H9 (cell line): ENCODE measurements around the gene PTGER3. TPM values are rescaled to one million over a fixed set of nuclear protein-coding genes. Genes with fewer than 3 reads are reported as not detected.

Experiments
- DNase-seq: peaks from one replicate; pipeline ENCODE4 v3.0.0-alpha.2; 2017
- H2AFZ ChIP-seq: one replicate; pipeline ENCODE4 v1.6.1; 2013; ENCODE audit warnings: mild to moderate bottlenecking, low read length, control low read depth, moderate library complexity
- H2AK5ac ChIP-seq: 2 replicates; pipeline ENCODE4 v1.6.1; 2013; ENCODE audit warnings: low read length, control low read depth, mixed read lengths; ENCODE audit not compliant: insufficient read length
- H2BK120ac ChIP-seq: one replicate; pipeline ENCODE4 v1.6.1; 2013; ENCODE audit warnings: low read depth, mild to moderate bottlenecking, low read length, control low read depth, inconsistent platforms; ENCODE audit not compliant: poor library complexity, severe bottlenecking
- H2BK12ac ChIP-seq: 2 replicates; pipeline ENCODE4 v1.6.1; 2013; ENCODE audit warnings: low read length, control low read depth, mixed read lengths, low read depth; ENCODE audit not compliant: insufficient read length
- H2BK15ac ChIP-seq: 2 replicates; pipeline ENCODE4 v1.6.1; 2013; ENCODE audit warnings: low read depth, low read length, control low read depth
- H2BK20ac ChIP-seq: one replicate; pipeline ENCODE4 v1.6.1; 2013; ENCODE audit warnings: low read depth, mild to moderate bottlenecking, low read length, control low read depth, inconsistent platforms; ENCODE audit not compliant: poor library complexity, severe bottlenecking
- H2BK5ac ChIP-seq: 2 replicates; pipeline ENCODE4 v1.6.1; 2013; ENCODE audit warnings: low read length, control low read depth, mixed read lengths; ENCODE audit not compliant: insufficient read length
- H3K14ac ChIP-seq: 2 replicates; pipeline ENCODE4 v1.6.1; 2013; ENCODE audit warnings: low read length, control low read depth; ENCODE audit not compliant: insufficient read depth
- H3K18ac ChIP-seq: 2 replicates; pipeline ENCODE4 v1.6.1; 2013; ENCODE audit warnings: low read depth, mild to moderate bottlenecking, mixed read lengths, low read length, control low read depth; ENCODE audit not compliant: insufficient read length
- H3K23ac ChIP-seq: 2 replicates; pipeline ENCODE4 v1.6.1; 2013; ENCODE audit warnings: low read length, control low read depth, mixed read lengths, low read depth; ENCODE audit not compliant: insufficient read length
- H3K23me2 ChIP-seq: 2 replicates; pipeline ENCODE4 v1.6.1; 2013; ENCODE audit warnings: low read depth, mild to moderate bottlenecking, mixed read lengths, low read length, control low read depth; ENCODE audit not compliant: insufficient read length, poor library complexity, severe bottlenecking
- H3K27ac ChIP-seq: 2 replicates; pipeline ENCODE4 v1.5.1; 2013; ENCODE audit warnings: low read length, control low read depth, mixed read lengths, low read depth; ENCODE audit not compliant: insufficient read length
- H3K27me3 ChIP-seq: 2 replicates; pipeline ENCODE4 v1.6.1; 2013; ENCODE audit warnings: low read length, control low read depth, inconsistent platforms; ENCODE audit not compliant: insufficient read depth
- H3K4ac ChIP-seq: 2 replicates; pipeline ENCODE4 v1.6.1; 2013; ENCODE audit warnings: low read depth, mild to moderate bottlenecking, control low read depth, inconsistent platforms, low read length, moderate library complexity
- H3K4me1 ChIP-seq: 2 replicates; pipeline ENCODE4 v1.6.1; 2013; ENCODE audit warnings: low read length, control low read depth, inconsistent platforms; ENCODE audit not compliant: insufficient read depth
- H3K4me2 ChIP-seq: 2 replicates; pipeline ENCODE4 v1.6.1; 2013; ENCODE audit warnings: low read length, control low read depth, mixed read lengths; ENCODE audit not compliant: insufficient read length, insufficient read depth
- H3K56ac ChIP-seq: 2 replicates; pipeline ENCODE4 v1.6.1; 2013; ENCODE audit warnings: low read depth, mild to moderate bottlenecking, mixed read lengths, low read length, control low read depth; ENCODE audit not compliant: insufficient read length
- H3K79me1 ChIP-seq: 2 replicates; pipeline ENCODE4 v1.6.1; 2013; ENCODE audit warnings: low read depth, mild to moderate bottlenecking, moderate library complexity, low read length, control low read depth, inconsistent platforms; ENCODE audit not compliant: insufficient read depth, poor library complexity, severe bottlenecking
- H3K79me2 ChIP-seq: 2 replicates; pipeline ENCODE4 v1.6.1; 2013; ENCODE audit warnings: low read length, control low read depth, inconsistent platforms; ENCODE audit not compliant: insufficient read depth
- H3K9ac ChIP-seq: 2 replicates; pipeline ENCODE4 v1.6.1; 2013; ENCODE audit warnings: low read length, control low read depth, mixed read lengths; ENCODE audit not compliant: insufficient read length; ENCODE audit errors: extremely low read depth
- H3K9me3 ChIP-seq: one replicate; pipeline ENCODE4 v1.6.1; 2013; ENCODE audit warnings: low read depth, low read length, inconsistent platforms; ENCODE audit not compliant: control insufficient read depth
- H3T11ph ChIP-seq: one replicate; pipeline ENCODE4 v1.6.1; 2013; ENCODE audit warnings: mild to moderate bottlenecking, low read length, control low read depth, inconsistent platforms
- H4K20me1 ChIP-seq: one replicate; pipeline ENCODE4 v1.6.1; 2013; ENCODE audit not compliant: control insufficient read depth, insufficient read length, insufficient read depth
- H4K5ac ChIP-seq: 2 replicates; pipeline ENCODE4 v1.6.1; 2013; ENCODE audit warnings: low read depth, mild to moderate bottlenecking, mixed read lengths, low read length, control low read depth; ENCODE audit not compliant: insufficient read length
- H4K8ac ChIP-seq: replicated peaks from 2 replicates; pipeline ENCODE4 v1.6.1; 2013; ENCODE audit warnings: low read length, control low read depth, mixed read lengths, low read depth; ENCODE audit not compliant: insufficient read length
- H4K91ac ChIP-seq: 2 replicates; pipeline ENCODE4 v1.6.1; 2013; ENCODE audit warnings: low read depth, mild to moderate bottlenecking, moderate library complexity, mixed read lengths, low read length, control low read depth; ENCODE audit not compliant: insufficient read length
- H3K27ac Mint-ChIP-seq, 3 experiments: 2 replicates in 2 of 3; 3 replicates in 1 of 3; pipeline ENCODE4 v1.8.0; 2020 to 2021; ENCODE audit warnings: mixed read lengths in 3 of 3, mild to moderate bottlenecking in 1 of 3, moderate library complexity in 1 of 3
- H3K27me3 Mint-ChIP-seq: 2 replicates; pipeline ENCODE4 v1.8.0; 2021; ENCODE audit warnings: low read depth, mild to moderate bottlenecking, moderate library complexity, mixed read lengths
- H3K36me3 Mint-ChIP-seq, 3 experiments: 2 replicates in 2 of 3; 3 replicates in 1 of 3; pipeline ENCODE4 v1.8.0; 2020 to 2021; ENCODE audit warnings: low read depth in 3 of 3, mixed read lengths in 3 of 3; ENCODE audit not compliant: insufficient read depth in 1 of 3
- H3K4me1 Mint-ChIP-seq, 2 experiments: 2 replicates each; pipeline ENCODE4 v1.8.0; 2020; ENCODE audit warnings: mixed read lengths in 2 of 2
- H3K4me3 Mint-ChIP-seq, 2 experiments: 2 replicates in 1 of 2; 3 replicates in 1 of 2; pipeline ENCODE4 v1.8.0; 2020 to 2021; ENCODE audit warnings: mild to moderate bottlenecking in 2 of 2, mixed read lengths in 2 of 2, moderate library complexity in 1 of 2
- H3K9me3 Mint-ChIP-seq, 2 experiments: 2 replicates in 1 of 2; 3 replicates in 1 of 2; pipeline ENCODE4 v1.8.0; 2020; ENCODE audit warnings: mild to moderate bottlenecking in 2 of 2, mixed read lengths in 2 of 2, moderate library complexity in 1 of 2
- CTCF ChIP-seq: fragments of 200-600 bp; sonication (generic); conservative IDR thresholded peaks from 3 replicates; pipeline ENCODE4 v1.8.0; 2021; ENCODE audit warnings: antibody characterized with exemption, mild to moderate bottlenecking
- WGBS: extraction: QIAGEN DNeasy Blood & Tissue Kit; methylation state at CpG from one replicate; pipeline ENCODE4 v1.1.7; 2013; ENCODE audit warnings: missing lambda C conversion rate, low lambda C conversion rate, mixed read lengths; ENCODE audit not compliant: insufficient read length; ENCODE audit errors: extremely low coverage; 5-methylcytosine and 5-hydroxymethylcytosine counted together
- total RNA-seq: library from RNA; stranded (reverse); gene quantifications from 2 replicates; pipeline ENCODE4 v1.2.1, GENCODE V29; 2021

Gene PTGER3
- total RNA-seq, 1 experiment from 2014 or later, result 0.26 TPM

GRCh38 chr1:70934194-70934961, 113.2 kb downstream of the PTGER3 start:
- Histone ChIP-seq H3K79me2 (no peaks in the 10 kb centered on the region), H3K4me2 (no peak overlapping the region), H3K56ac (no peak overlapping the region), H3K23ac (no peak overlapping the region), H3K4ac (no peak overlapping the region), H4K91ac (no peak overlapping the region), H3K27me3 (no peaks in the 10 kb centered on the region), H3T11ph (no peak overlapping the region), H2AK5ac (no peak overlapping the region), H3K79me1 (no peaks in the 10 kb centered on the region), H3K23me2 (no peaks in the 10 kb centered on the region), H3K18ac (no peak overlapping the region), H2BK120ac (no peak overlapping the region), H4K20me1 (no peaks in the 10 kb centered on the region), H3K9me3 (no peaks in the 10 kb centered on the region), H3K27ac (no peak overlapping the region), H4K8ac (no peak overlapping the region), H2BK15ac (no peak overlapping the region), H3K9ac (no peak overlapping the region), H3K4me1 (no peaks in the 10 kb centered on the region), H2BK5ac (no peak overlapping the region), H2BK20ac (no peak overlapping the region), H2AFZ (no peak overlapping the region), H3K14ac (no peak overlapping the region), H2BK12ac (no peak overlapping the region), H4K5ac (no peak overlapping the region)
- H3K27me3 Mint-ChIP-seq, result no peaks in the 10 kb centered on the region
- no peak overlapping the region for H3K4me3 Mint-ChIP-seq
- H3K27ac Mint-ChIP-seq, result no peak overlapping the region
- H3K4me1 Mint-ChIP-seq, result no peaks in the 10 kb centered on the region
- no CpG with 5 or more reads among the region's 5 CpGs for WGBS
- DNase-seq, result no peak
- peaks cover 2 to 12% (median 9%) of the 10 kb centered on the region in 3 experiments; a peak in 6 of 7 replicates for H3K36me3 Mint-ChIP-seq
- TF ChIP-seq CTCF, result no peak
- H3K9me3 Mint-ChIP-seq, result peaks cover 11 to 18% of the 10 kb centered on the region in 2 experiments
